OCI-LY1 (cell line): ENCODE measurements around the gene CXCL5.

Source experiments
- H2AFZ ChIP-seq: fragments of 200-600 bp; sonication (generic), shearing (Covaris generic); 2 replicates; pipeline ENCODE4 v1.6.0; 2014; ENCODE audit warnings: antibody characterized with exemption, mild to moderate bottlenecking, low read length
- H3F3A ChIP-seq: fragments of 200-600 bp; sonication (generic), shearing (Covaris generic); 2 replicates; pipeline ENCODE4 v1.6.0; 2014; ENCODE audit warnings: mild to moderate bottlenecking, antibody characterized with exemption, low read length, moderate library complexity; ENCODE audit not compliant: insufficient read depth
- H3K27ac ChIP-seq: fragments of 200-600 bp; sonication (generic); 2 replicates; pipeline ENCODE4 v1.5.1; 2014; ENCODE audit warnings: low read length, mixed run types, mild to moderate bottlenecking, low read depth; ENCODE audit not compliant: poor library complexity, severe bottlenecking
- H3K27me3 ChIP-seq: fragments of 200-600 bp; sonication (generic); 2 replicates; pipeline ENCODE4 v1.6.0; 2014; ENCODE audit warnings: antibody characterized with exemption, mild to moderate bottlenecking, low read length, moderate library complexity; ENCODE audit not compliant: insufficient read depth
- H3K36me3 ChIP-seq: fragments of 200-600 bp; sonication (generic); 2 replicates; pipeline ENCODE4 v1.6.1; 2014; ENCODE audit warnings: mild to moderate bottlenecking, antibody characterized with exemption, low read length, moderate library complexity, mixed read lengths; ENCODE audit not compliant: insufficient read depth
- H3K4me1 ChIP-seq: fragments of 200-600 bp; sonication (generic); 2 replicates; pipeline ENCODE4 v1.5.1; 2014; ENCODE audit warnings: mild to moderate bottlenecking, low read length, moderate library complexity; ENCODE audit not compliant: insufficient read depth, severe bottlenecking
- H3K4me2 ChIP-seq: fragments of 200-600 bp; sonication (generic), shearing (Covaris generic); 2 replicates; pipeline ENCODE4 v1.6.1; 2014; ENCODE audit warnings: low read length
- H3K4me3 ChIP-seq: fragments of 200-600 bp; sonication (generic); 2 replicates; pipeline ENCODE4 v1.5.1; 2014; ENCODE audit warnings: low read length, low read depth, mild to moderate bottlenecking, mixed read lengths; ENCODE audit not compliant: poor library complexity, severe bottlenecking
- H3K79me2 ChIP-seq: fragments of 200-600 bp; shearing (Covaris generic); 2 replicates; pipeline ENCODE4 v1.6.1; 2016; ENCODE audit warnings: mixed run types, low read length, mixed read lengths; ENCODE audit not compliant: insufficient read depth
- H3K9ac ChIP-seq: fragments of 200-600 bp; sonication (generic), shearing (Covaris generic); 2 replicates; pipeline ENCODE4 v1.6.1; 2014; ENCODE audit warnings: mild to moderate bottlenecking, low read length, mixed read lengths
- H3K9me2 ChIP-seq: fragments of 200-600 bp; sonication (generic), shearing (Covaris generic); 2 replicates; pipeline ENCODE4 v1.6.1; 2014; ENCODE audit warnings: low read depth, mild to moderate bottlenecking, low read length, mixed read lengths
- H3K9me3 ChIP-seq: fragments of 200-600 bp; shearing (Covaris generic); 2 replicates; pipeline ENCODE4 v1.6.1; 2014; ENCODE audit warnings: low read length, mixed read lengths
- H4K20me1 ChIP-seq: fragments of 200-600 bp; sonication (generic), shearing (Covaris generic); 2 replicates; pipeline ENCODE4 v1.6.0; 2016; ENCODE audit warnings: mild to moderate bottlenecking, low read length; ENCODE audit not compliant: insufficient read depth
- CTCF ChIP-seq: fragments of 200-600 bp; sonication (generic), shearing (Covaris generic); IDR thresholded peaks from 2 replicates; pipeline ENCODE4 v1.5.1; 2017; ENCODE audit warnings: mild to moderate bottlenecking, antibody characterized with exemption, low read length, moderate library complexity, mixed read lengths
- EZH2 ChIP-seq: fragments of 200-600 bp; sonication (generic), shearing (Covaris generic); IDR thresholded peaks from 2 replicates; pipeline ENCODE4 v1.8.0; 2017; ENCODE audit warnings: borderline replicate concordance, mixed run types, mild to moderate bottlenecking, antibody characterized with exemption, low read length, moderate library complexity, mixed read lengths

The CXCL5 gene

DNA sequence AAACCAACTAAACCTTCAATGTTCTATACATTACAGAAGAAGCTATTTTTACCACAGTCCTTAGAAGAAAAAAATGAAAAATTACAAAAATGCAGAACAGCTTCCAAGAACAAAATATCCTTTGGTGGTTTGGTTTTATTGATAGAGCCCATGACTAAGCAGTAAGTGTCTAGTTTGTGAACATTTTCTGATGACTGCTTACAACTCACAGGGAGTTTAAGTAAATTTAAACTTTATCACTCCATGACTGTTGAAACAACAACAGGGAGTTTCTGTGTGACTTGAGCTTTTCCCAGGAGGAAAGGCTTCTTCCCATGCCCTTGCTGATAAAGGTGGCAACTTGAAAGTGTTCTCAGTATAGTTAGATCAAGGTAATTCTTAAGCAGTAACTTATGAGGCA is 19.6 kb downstream of the CXCL5 start:
- H3K9me3 ChIP-seq: no peaks in the 10 kb centered on the region
- no peaks in the 10 kb centered on the region for H4K20me1 ChIP-seq
- H3K4me3 ChIP-seq: no peak overlapping the region
- TF ChIP-seq CTCF (no peak), EZH2 (no peak)
- no peaks in the 10 kb centered on the region for H3F3A ChIP-seq
- H3K9ac ChIP-seq: no peak overlapping the region
- H3K27me3 ChIP-seq: no peaks in the 10 kb centered on the region
- no peaks in the 10 kb centered on the region for H3K9me2 ChIP-seq
- no peaks in the 10 kb centered on the region for H3K36me3 ChIP-seq
- H3K27ac ChIP-seq: no peak overlapping the region
- H3K79me2 ChIP-seq: no peaks in the 10 kb centered on the region
- H3K4me2 ChIP-seq: no peak overlapping the region
- no peak overlapping the region for H2AFZ ChIP-seq
- H3K4me1 ChIP-seq: no peaks in the 10 kb centered on the region

DNA sequence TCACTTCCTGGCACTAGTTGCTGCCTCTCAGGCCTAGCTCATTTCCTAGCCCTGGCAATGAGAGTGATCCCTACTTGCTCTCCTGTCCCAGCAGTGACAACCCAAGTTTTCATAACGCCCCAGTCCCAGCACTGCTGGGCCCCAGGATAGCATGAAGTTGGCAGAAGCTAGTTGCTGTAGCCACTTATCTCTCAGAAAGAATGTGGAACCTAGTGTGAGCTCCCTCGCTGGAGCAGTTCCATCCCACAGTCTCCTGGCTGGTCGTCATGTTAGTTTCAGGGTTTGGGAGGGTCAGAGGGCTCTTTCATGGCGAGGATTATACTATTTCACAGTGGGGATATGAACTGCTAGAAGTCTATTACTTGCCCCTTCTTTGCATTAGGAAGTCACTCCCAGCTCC is 21.8 kb downstream of the CXCL5 start:
- no peaks in the 10 kb centered on the region for H3K27me3 ChIP-seq
- no peak overlapping the region for H3K9ac ChIP-seq
- no peak overlapping the region for H2AFZ ChIP-seq
- H3K4me3 ChIP-seq: no peak overlapping the region
- no peak overlapping the region for H3K4me2 ChIP-seq
- H3K9me3 ChIP-seq: no peaks in the 10 kb centered on the region
- no peak overlapping the region for H3K27ac ChIP-seq
- no peaks in the 10 kb centered on the region for H3K9me2 ChIP-seq
- H3K4me1 ChIP-seq: no peaks in the 10 kb centered on the region
- no peaks in the 10 kb centered on the region for H3K79me2 ChIP-seq
- H3F3A ChIP-seq: no peaks in the 10 kb centered on the region
- no peak for TF ChIP-seq EZH2
- TF ChIP-seq CTCF: no peak
- H3K36me3 ChIP-seq: no peaks in the 10 kb centered on the region
- no peaks in the 10 kb centered on the region for H4K20me1 ChIP-seq

DNA sequence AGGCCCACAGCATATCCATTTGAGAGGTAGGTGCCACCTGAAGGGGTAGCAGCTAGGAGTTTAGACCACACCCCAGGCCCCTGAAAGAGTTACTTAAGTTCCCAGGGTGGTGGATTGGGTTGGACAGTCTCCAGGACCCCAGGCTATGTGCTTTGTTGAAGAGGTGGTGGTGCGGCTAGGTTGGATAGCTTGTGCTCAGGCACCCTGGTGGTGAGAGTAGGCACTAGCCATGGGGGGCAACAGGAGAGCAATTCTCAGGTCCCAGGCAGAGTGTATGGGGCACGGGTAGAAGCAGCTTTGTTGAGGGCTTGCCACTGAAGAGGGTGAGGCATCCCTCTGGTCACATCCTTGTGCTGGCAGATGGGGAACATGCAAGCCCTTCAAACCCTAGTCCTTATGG is 22.3 kb downstream of the CXCL5 start:
- Histone ChIP-seq H3K9me3 (no peaks in the 10 kb centered on the region), H3K9me2 (no peaks in the 10 kb centered on the region), H3K27me3 (no peaks in the 10 kb centered on the region), H3K79me2 (no peaks in the 10 kb centered on the region), H3K9ac (no peak overlapping the region), H4K20me1 (no peaks in the 10 kb centered on the region), H3K27ac (no peak overlapping the region), H3K4me3 (no peak overlapping the region), H3K36me3 (no peaks in the 10 kb centered on the region), H3K4me2 (no peak overlapping the region), H3K4me1 (no peaks in the 10 kb centered on the region), H3F3A (no peaks in the 10 kb centered on the region), H2AFZ (no peak overlapping the region)
- TF ChIP-seq CTCF (no peak), EZH2 (no peak)
